Cortex of kidney (tissue), 1 donor: ENCODE data around the gene RORC.
"Not testable (repeated sequence)": the region's sequence is repeated elsewhere in the genome, so short reads cannot be mapped to it uniquely, and the experiment has no call there.

Source experiments
- DNase-seq: peaks from one replicate; lab custom pipeline; 2025; lab: John Stamatoyannopoulos, UW

Gene RORC

DNA sequence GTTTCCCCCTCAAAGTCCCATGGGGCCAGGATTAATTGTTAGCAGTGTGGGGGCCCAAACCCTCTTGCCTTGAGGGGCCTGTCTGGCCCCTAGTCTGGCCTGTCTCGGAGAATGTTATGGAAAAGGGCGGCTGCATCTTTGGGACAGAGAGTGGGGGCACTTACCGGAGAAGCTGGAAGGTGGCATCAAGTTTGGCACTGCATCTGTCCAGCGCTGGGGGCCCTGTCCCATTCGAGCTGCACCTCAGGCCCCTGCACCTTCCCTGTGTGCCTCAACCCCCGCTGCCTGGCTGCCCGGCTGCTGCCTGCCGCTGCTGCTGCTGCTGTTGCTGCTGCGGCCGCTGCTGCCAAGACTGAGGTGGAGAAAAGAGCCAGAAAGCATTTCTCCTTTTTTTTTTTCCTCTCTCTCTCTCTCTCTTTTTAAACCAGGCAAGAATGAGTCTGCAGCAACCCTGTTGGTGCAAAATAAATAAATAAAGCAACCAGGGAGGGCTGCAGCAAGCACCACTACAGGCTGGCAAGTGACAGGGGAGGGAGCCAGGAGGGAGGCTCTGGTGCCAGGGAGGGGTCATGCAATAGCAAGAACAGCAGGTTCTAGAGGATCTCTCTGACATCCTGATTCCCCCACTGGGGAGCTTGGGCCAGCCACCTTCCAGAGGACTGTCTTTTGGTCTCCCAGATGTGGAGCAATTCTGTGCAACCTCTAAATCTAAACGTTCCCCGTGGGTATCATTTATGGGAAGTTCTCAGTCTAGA, 26.4 kb downstream of the RORC start, which contains the start of gene LINGO4:
Gene LINGO4 (minus strand): TSS at position 354 of the 755 bp plus-strand sequence. CDS start 2,715 bp downstream, outside the sequence.
- no peak for DNase-seq

DNA sequence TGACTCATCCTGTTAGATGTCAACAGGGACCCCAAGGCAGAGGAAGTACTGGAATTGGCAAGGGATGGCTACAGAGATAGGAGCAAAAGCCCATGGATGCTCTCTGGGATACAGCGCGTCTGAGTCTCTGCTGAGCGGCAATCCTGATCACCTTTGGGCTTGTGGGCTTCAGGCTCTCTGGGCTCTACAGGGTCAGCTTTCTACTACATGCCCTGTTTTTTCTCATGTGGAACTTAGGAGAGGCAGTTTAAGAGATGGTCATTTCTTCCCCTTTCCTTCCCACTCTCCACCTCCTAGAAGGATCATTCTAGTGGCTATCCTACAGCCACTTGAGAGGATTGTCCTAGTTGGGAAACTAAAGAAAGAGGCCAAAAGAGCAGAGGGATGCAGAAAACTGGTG, 27.7 kb downstream of the RORC start:
- DNase-seq: no peak

DNA sequence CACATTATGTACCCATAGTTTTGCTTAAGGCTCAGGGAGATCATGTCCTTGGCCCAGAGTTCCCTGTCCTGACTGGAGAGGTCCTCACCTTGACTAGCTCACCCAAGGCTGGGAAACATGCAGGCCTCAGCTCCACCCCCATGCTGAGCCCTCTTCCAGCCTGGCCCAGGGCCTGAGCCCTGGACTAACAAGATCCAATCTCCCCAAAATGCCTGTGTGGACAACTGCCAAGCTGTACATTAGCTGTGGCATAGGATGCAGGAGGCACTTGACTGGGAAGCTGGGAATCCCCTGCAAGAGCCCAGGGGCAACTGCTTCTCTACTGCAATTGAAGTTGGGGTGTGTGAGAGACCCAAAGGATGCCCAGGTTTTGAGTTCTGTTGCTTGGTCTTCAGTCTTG, 28.4 kb downstream of the RORC start:
- DNase-seq: no peak

DNA sequence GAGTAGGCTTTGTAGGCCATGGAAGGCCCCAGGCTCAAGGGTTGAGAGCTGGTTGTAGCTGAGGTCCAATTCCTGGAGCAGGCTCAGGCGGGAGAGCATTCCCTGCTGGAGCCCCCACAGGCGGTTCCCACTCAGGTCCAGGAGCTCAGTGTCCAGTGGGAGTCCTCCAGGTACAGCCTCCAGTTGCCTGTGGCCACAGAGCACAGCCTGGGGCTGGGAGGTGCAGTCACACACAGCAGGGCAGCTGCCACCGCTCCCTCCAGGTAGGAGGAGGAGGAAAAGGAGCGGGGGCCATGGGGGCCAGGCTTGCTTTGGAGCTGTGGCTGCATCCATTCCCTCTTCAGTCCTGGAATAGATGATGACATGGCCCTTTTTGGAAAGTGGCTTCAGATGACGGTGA, 29.2 kb downstream of the RORC start:
- no peak for DNase-seq

DNA sequence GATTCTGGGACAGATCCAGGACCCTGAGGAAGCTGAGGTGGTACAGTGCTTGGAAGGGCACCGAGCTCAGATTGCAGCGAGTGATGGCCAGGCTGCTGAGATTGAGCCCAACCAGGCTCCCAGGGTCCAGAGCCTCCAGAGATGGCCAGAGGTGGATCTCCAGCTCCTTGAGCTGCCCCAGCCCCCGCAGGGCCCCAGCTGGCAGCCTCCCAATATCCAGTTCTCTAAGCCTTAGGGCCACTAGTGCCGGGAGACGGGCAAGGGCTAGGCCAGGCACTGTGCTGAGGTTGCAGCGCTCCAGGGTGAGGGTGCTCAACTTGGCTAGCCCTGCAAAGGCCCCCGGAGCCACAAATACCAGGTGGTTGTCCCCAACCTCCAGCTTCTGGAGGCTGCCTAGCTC, 29.8 kb downstream of the RORC start:
- no peak for DNase-seq

DNA sequence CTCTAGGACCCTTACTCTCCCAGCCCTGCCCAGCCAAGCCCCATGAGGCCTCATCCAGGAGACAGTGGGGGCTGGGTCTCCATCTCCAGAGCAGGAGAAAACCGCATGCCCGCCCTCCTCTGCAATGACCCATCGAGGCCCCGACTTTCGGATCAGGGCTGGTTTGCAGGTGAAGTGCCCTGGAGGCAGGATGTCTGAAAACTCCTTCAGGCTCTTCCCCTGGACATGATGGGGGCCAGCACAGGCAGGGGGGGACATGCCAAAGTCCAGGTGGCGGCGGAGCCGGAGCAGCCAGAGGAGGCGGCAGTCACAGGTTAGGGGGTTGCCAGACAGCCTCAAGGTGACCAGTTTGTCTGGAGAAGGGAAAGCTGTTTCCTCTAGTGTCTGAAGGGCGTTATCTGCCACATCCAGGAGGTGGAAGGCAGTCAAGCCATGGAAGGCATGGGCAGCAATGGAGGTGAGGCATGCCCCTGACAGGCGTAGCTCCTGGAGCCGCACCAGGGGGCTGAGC, 30.2 kb downstream of the RORC start:
- no peak for DNase-seq

DNA sequence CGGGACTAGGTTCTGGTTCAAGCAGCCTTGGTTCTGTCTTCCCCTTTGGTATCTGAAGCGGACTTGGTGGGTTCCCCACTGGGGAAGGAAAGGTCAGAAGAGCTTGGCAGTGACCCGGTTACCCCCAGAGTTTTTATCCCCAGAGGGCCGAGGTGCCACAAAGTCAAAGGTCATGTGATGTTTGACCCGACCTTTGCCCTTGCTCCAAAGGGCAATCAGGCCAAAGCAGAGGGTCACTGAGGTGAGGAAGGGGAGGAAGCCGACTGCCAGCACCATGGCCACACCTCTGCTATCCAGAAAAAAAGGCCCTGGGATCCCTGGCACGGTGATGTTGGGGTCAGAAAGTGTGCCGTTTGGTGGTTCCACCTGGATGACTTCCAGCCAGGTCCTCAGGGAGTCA, 30.8 kb downstream of the RORC start:
- DNase-seq: no peak

DNA sequence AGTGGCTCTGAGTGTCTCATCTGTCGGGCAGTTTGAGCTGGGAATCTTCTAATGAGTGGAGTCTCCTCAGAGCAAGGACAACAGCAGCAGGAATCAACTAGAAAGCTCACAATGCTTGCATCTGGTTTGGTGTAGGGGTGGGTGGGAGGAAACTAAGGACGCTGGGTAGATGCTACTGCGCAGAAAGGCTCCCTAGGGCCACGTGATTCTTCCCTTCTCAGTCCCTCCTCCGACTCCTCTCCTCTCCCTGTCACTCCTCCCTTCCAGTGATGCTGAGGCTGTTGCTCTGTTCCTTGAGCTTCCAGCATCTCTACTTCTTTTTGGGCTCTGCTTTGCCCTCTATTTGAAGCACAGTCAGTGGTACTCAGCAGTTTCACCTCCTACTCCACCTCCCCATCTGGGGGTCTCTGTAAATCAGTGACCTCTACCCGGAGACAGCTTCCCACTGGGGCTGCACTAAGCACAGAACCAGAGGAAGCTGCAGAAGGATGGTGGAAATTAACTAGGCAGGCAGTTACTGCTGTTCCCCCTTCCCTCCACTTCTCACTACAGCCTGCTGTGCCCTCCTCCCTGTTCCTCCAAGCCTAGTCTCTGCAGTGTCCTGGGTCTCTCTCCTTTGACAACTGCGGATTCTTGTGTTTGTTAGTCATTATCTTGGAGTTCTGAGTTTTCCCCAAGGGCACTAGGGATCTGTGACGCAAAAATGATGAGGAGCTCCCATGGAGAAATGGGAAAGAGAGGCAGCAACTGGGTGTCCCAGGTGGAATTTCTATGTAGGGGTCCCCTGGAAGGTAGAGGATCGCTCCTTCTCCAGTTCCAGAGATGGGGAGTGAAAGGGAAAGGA, 32.2 kb downstream of the RORC start:
- no peak for DNase-seq

DNA sequence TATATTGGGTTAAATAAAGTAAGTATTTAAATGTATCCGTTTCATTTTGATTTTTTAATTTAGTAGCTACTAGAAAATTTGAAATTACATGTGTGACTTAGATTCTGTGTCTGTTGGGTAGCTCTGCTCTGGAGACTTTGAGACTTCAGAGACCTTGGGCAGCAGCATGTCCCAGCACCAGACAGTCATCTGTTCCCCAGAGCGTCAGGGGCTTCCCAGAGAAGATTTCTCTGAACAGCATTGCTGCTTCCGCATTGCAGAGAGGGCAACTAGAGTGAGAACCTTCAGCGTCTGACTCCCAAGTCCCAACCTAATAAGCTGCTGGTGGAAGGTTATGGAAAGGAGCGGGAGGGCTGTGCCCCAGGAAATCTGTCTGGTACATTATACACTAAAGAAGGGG, 33.0 kb downstream of the RORC start:
- DNase-seq: no peak

DNA sequence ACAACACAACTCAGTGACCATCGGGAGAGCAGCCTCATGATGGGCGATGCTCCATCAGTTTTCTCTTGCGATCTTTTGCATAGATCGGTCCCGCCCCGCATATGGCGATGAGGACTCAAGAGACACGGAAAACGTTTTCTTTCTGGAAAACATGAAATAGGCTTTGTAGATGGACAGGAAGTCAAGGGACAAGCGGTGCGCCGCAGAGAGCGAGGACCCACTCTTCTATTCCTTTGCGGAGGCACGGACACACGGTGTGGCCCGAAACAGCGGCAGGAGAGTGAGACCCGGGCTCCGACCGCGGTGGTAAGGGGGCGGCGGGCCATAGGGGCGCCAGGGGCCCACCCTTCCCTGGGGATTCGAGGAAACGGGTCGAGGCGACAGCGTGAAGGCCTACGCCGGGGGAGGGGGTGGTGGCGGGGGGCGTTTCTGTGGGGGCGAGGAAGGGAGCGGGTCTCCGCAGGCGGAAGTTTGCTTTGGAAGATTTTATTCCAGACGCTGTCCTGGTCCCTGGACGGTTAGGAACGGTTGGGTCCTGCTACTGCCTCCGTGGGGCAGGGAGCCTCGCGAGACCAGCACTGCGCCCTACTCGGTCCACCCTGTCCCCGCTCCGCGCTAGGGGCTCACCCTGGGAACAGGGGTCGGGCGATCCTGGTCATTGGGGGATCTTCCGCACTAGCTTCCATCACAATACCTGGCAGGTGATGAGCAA, 40.5 kb downstream of the RORC start:
- no peak for DNase-seq

DNA sequence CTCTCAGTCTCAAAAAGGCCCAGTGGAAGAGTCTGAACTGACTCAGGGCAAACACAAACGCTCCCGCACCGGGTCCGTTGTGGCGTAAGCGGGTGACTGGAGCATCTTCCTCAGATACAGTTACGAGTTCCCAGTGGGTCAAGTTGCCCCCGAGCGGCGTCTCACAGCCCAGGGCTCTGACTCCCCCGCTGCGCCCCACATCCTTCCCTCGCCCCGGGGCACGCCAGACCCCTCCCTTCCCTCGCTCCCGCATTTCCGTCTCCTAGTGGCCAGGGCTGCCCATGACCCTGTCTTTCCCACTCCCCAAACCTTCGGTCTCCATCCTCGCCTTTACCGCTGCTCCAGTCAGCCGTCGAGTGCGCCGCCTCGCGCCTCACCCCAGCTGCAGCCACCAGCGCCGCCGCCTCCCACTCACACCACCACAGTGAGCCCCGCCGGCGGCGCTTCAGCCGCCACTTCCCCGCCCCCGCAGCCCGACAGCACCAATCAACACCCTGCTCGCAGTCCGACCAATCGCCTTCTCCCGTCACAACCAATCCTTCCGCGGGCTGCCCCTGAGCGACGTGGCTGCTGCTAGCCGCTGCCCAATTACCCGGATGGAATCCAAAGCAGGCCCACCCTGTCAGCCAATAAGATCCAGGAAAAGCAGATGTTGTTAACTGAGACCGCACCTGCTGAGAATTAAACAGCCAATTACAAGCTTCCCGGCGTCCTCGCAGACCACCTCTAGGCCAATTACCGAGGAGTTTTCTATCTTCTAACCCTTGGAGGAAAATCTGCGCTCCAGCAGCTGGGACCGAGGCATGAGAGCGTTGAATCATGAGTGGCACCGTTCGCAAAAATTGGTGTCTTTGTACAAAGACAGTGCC, 41.3 kb downstream of the RORC start, which contains the start of gene TDRKH:
Gene TDRKH (minus strand): TSS at position 430 of the 869 bp plus-strand sequence. CDS start 7,478 bp downstream, outside the sequence.
- DNase-seq: peak; percentile 75

DNA sequence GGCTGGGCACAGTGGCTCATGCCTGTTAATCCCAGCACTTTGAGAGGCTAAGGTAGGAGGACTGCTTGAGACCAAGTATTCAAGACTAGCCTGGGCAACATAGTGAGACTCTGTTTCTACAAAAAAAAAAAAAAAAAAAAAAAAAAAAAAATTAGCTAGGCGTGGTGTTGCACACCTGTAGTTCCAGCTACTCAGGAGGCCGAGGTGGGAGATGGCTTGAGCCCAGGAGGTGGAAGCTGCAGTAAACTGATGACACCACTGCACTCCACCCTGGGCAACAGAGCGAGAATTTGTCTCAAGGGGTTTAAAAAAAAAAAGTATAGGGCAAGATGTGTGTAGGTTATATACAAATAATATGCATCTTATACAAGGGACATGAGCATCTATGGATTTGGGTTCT, 43.9 kb downstream of the RORC start:
- DNase-seq: no peak

DNA sequence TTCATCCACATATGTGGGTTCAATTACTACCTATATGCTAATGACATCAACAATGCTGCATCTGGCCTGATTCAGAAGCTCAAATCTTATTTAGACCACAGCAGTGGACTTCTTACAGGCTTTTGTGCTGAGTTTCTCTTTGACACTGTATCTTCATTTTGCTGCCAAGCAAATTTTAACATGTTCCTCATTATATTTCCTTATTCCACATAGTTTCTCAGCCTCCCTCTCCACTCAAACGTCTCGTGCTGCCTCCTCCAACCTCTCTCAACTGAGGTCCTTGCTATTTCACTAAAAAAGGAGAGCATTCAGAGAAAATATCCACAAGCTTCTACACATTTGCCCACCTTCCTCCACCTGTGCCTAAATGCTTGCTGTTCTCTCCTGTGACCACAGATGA, 47.8 kb downstream of the RORC start:
- no peak for DNase-seq

DNA sequence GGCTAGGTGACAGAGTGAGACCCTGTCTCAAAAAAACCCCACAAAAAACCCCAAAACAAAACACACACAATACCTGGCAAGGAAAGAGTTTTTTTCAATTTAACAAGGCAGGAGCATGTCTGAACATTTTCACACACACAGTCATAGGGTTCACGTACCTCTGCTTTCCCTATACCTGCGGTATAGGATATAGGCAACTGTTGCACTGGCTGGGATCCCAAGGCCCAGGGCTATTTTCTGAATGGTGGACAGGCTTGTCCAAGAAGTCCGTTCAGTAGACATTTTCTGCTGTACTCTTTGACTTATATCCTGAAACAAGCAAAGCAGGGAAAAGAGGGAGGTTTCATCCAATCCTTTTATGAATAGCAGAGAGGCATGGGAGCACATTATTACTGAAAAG, 48.9 kb downstream of the RORC start:
- DNase-seq: no peak

DNA sequence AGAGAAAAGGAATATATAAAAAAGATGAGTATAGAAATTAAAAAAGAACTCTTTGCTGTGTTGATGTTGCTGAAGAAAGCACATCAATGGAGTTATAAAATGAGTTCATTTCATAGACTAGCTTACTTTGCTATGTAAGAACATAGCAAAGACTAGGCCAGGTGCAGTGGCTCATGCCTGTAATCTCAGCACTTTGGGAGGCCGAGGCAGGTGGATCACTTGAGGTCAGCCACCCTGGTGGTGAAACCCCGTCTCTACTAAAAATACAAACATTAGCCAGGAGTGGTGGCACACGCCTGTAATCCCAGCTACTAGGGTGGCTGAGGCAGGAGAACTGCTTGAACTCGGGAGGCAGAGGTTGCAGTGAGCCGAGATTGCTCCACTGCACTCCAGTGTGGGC, 49.6 kb downstream of the RORC start:
- not testable (repeated sequence) for DNase-seq

DNA sequence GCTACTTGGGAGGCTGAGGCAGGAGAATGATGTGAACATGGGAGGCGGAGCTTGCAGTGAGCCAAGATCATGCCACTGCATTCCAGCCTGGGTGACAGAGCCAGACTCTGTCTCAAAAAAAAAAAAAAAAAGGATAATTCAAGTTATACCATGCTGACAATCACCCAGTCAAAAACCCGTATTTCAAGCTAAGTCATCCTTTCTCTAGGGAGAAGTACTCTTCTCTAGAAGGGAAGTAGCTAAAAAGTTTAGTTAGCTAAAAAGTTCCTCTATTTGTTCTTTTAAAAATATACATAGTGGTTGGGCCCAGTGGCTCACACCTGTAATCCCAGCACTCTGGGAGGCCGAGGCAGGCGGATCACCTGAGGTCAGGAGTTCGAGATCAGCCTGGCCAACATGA, 50.9 kb downstream of the RORC start:
- not testable (repeated sequence) for DNase-seq

DNA sequence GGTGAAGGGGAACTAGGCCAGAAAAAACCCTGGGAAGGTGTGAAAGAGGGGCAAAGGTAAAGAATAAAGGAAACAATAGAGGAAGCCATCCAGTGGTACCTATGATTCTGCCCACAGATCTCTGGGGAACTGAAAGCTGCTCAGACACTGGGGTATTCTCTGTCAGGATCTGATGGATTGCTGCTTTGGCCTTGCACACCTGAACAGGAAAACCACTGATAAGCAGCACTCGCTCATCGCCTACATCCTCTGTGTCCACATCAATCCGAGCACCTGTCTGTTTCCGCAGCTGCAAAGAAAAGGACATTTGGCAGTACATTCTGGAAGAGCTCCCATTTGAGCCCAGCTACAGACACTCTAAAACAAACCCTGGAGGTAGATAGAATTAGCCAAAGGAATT, 51.8 kb downstream of the RORC start:
- no peak for DNase-seq

DNA sequence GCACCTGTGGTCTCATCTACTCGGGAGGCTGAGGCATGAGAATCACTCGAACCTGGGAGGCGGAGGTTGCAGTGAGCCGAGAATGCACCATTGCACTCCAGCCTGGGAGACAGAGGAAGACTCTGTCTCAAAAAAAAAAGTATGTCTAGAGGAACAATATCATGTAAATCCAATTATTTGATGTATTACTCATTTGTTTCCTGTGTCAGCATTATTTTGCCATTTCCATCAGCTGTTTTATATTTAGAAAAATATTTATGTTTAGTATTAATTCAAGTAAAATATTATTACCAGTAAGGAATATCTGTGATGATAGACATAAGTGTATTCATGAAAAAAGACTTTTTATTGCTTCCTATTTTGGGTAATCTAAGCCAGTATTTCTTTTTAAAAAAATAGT, 54.3 kb downstream of the RORC start:
- no peak for DNase-seq

DNA sequence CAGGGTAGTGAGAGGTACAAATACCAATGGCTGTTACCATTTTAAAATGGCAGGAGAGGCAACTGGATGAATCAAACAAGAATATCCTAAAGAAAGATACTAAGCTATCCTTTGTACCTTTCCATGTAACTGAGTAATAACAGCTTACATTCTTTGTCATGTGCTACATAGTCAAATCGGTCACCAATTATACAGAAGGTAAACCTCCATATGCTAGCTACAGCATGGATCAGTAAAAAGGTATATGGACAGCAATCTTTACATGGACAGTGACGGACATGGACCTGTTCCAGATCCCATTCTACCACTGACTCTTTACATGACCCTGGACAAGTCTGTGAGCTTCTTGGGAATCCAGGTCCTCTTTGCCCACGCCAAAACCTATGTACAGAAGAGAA, 54.9 kb downstream of the RORC start:
- DNase-seq: no peak

DNA sequence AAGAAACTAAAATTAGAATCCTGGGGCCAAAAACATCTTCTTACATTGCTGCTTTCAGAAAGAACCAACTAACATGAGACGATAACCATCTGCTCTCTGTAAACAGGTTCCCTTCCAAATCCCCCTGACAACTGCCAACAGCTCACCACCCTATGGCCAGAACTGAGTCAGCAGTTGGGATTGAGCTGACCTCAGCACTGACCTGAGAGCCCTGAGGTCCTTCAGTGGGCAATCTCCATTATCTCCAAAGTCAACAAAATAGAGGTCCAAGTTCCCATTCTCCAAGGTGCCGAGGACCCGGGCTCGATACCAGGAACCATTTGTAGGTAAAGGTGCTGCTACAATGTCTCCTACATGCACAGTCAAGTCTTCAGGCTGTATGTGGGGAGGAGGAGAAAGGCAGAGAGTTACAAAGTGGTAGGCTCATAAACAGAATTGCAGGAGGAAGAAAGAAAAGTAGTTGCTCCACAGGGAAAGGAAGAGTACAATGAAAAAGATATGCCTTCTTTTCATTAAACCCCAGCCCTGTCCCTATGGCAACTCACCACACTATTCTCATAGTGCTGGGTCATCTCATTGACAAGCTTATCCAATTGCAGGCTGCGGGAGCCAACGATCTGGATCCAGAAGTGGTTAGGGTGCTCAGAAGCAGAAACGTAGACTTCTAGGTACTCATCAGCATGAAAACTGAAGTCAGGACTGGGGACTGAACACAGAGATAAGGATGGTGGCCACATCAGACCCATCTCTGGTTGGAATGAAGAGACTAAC, 55.5 kb downstream of the RORC start:
- no peak for DNase-seq
